ENCODE data around the gene TRPM2.
"Not testable (repeated sequence)": the region's sequence is repeated elsewhere in the genome, so short reads cannot be mapped to it uniquely, and the experiment has no call there.

The TRPM2 gene

GRCh38 chr21:44415073-44416025 lies 61.9 kb downstream of the TRPM2 start:
- DNase-seq (ENCODE audit: low read depth in 2 of 2), result no peak

DNA sequence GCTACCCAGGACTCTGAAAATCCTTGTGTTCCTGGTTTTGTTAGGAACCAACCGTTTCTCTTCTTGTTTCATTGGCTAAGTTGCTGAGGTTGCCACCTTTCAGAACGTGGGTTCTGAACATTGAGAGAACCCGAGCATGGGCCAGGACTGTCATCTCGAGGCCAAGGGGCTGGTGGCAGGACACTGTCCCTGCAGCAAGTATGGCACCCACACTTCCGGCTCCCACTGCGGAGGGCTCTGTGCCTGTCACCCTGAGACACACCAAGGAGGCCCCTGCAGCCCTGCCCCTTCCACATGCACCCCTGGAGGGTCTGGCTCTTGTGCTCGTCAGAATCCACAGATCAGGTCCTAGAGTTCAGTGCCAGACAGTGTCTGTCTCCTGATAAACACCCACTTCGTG lies 62.8 kb downstream of the TRPM2 start:
- no peak for DNase-seq (ENCODE audit: low read depth in 2 of 2)

DNA sequence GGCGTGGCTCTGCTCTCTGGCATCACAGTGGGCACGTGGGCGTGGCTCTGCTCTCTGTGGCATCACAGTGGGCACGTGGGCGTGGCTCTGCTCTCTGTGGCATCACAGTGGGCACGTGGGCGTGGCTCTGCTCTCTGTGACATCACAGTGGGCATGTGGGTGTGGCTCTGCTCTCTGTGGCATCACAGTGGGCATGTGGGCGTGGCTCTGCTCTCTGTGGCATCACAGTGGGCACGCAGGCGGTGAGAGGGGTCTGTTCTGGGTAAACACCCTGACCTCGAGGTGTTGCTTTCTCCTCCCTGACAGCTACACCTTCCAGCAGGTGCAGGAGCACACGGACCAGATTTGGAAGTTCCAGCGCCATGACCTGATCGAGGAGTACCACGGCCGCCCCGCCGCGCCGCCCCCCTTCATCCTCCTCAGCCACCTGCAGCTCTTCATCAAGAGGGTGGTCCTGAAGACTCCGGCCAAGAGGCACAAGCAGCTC lies 64.2 kb downstream of the TRPM2 start:
- DNase-seq (ENCODE audit: low read depth in 2 of 2), result not testable (repeated sequence)

DNA sequence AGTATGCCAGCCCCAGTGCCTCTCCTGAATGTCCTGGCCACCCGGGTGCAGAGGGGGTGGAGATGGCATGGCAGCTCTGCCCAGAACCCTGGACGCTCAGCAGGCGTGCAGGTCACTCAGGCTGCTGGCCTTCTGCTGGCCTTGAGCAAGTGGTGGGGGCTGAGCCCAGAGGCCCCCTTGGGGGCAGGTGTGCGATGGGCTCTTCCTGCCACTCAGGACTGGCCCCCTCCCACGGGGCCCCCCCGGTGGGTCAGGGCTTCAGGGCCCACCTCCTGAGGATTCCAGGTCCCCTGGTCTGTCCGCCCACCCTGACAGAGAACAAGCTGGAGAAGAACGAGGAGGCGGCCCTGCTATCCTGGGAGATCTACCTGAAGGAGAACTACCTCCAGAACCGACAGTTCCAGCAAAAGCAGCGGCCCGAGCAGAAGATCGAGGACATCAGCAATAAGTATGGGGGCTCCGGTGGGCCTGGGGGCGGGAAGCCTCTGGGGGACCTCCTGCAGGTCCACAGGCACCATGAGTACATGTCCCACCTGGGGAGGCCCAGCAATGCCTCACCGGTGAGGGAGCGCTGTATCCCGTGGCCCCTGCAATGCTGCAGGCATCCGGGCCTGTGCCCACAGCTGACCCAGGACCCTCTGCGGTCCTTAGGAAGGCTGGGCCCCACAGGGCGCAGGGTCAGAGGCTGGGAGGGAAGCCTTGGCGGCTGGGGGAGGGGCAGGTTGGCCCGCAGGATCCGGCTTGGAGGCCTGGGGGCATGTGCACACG lies 64.9 kb downstream of the TRPM2 start:
- DNase-seq (ENCODE audit: low read depth in 2 of 2), result no peak

DNA sequence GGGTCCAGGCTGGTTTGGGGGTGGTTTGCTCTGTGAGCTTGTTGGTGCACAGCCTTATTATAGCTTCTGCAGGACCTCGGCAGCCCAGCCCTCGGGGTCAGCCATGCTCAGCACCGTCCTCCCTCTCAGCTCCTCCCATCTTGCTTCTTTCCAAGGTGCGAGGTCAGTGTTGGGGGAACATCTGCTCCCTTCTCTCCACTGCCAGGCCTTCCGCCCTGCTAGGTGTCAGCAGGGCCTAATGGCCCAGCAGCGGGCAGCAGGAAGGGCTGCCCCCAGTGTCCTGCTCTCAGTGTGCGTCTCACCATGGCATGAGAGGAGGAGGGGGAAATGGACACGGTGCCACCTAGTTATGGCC lies 65.4 kb downstream of the TRPM2 start:
- DNase-seq (ENCODE audit: low read depth in 2 of 2), result no peak

GRCh38 chr21:44419679-44420078 lies 66.3 kb downstream of the TRPM2 start:
- no peak for DNase-seq (ENCODE audit: low read depth in 2 of 2)

DNA sequence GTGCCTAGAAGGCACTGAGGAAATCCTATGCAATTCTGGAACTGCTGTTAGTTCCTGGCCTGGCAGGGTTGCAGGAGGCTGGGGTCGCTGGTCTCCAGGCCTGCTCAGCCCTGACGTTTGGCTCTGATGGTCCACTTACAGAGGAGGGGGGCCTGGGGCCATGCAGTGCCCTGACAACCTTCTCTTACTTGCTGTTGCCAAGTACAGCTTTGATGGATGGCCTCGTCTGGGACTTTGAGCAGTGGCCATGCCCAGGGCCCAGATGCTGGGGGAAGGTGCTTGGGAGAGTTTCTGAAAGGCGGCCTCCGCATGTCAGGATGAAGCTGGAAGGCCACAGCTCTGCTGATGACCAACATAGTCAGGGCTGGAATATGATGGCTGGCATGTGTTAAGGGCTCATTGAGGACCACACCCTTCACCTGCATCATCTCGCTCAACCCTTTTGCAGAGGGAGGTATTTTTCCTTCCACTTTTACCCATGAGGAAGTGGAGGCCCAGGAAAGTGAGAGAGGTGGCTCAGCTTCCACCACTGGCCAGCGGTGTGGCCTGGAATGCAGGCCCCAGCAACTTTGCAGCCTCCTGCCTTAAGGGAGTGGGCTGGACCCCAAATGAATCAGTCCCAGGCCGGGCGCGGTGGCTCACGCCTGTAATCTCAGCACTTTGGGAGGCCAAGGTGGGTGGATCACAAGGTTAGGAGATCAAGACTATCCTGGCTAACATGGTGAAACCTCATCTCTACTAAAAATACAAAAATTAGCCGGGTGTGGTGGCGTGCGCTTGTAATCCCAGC lies 67.2 kb downstream of the TRPM2 start:
- no peak for DNase-seq (ENCODE audit: low read depth in 2 of 2)

- DNase-seq (ENCODE audit: low read depth in 2 of 2), result no peak
These were observed 68.8 kb downstream of the TRPM2 start for GRCh38 chr21:44421901-44422840.

- no peak for DNase-seq (ENCODE audit: low read depth in 2 of 2)
These were observed 69.9 kb downstream of the TRPM2 start for GRCh38 chr21:44423312-44423821.

- DNase-seq (ENCODE audit: low read depth in 2 of 2), result no peak
These were observed 70.7 kb downstream of the TRPM2 start for GRCh38 chr21:44423941-44424607.

GRCh38 chr21:44424608-44425306 lies 71.3 kb downstream of the TRPM2 start:
- no peak for DNase-seq (ENCODE audit: low read depth in 2 of 2)

GRCh38 chr21:44425307-44425894 lies 72.0 kb downstream of the TRPM2 start:
- DNase-seq (ENCODE audit: low read depth in 2 of 2), result no peak

DNA sequence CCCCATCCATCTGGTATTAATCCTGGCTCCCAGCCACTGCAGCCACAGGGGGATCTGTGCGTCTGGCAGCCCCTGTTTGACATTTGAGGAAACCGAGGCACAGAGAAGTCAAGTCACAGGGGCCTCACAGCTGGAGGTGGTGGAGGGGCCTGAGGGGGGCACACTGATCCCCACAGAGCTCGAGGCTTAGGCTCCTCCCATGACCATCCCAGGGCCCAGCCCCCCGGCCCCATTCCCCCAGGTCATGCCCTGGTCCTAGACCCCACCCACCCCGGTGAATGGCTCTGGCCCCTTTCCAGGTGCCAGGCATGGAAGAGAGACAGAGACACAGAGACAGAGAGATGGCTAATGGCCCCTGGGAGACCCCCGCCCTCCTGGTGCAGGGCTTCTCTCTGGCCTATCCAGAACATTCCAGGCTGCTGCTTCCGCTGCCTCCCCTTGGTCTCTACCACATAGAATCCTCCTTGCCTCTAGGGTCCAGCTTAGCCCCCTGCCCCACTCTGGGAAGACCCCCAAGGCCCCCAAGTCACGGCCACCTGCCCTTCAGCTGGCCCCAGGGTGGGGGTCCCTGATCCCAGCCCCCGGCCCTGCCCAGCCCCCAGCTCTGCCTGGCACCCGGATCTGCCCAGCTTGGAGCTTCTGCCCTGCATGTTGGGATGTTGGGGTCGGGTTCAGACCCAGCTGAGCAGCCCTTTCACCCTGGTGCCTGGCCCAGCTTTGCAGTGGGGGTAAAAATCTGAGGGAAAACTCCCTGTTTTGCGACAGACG lies 72.7 kb downstream of the TRPM2 start:
- no peak for DNase-seq (ENCODE audit: low read depth in 2 of 2)

GRCh38 chr21:44426663-44427191 lies 73.3 kb downstream of the TRPM2 start:
- no peak for DNase-seq (ENCODE audit: low read depth in 2 of 2)

DNA sequence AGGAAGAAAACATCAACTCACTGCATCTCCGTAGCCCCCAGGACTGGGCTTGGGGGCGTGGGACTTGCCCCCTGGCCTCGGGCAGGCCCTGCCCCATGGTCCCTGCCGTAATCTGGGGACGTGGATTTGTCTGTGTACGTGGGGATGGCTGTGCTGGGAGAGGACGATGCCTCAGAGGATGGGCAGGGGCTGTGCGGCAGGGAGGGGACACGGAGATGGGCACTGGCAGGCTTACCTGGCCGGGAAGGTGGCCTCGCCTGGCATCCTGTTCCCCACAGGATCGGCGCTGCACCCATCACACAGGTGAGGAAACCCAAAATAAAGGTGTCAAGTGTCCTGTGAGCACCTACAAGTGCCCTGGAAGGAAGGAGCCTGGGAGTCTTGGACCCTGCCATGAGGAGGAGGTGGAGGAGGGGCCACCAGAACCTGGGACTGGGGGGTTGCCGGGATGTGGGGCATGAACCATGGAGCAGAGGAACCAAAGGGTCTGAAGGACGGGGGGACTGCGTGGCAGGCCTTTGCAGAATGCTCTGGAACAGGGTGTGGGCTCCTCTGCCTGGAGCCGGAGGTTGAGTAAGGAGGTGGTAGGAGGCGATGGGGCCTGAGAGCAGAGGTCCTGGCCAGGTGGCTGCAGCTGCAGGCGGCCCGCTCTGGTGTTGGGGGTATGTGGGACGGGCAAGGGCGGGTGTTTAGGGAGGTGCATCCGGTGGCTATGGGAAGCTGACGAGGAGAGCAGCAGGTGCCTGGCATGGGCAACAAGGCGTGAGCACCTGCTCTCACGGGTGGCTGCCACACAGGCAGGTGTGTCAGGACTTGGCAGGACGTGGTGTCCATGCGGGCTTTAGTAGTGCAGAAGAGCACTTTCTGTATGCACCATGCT lies 74.1 kb downstream of the TRPM2 start:
- no peak for DNase-seq (ENCODE audit: low read depth in 2 of 2)

- peak; percentile 10 to 25 for DNase-seq (ENCODE audit: low read depth in 2 of 2)
These were observed 75.0 kb downstream of the TRPM2 start for GRCh38 chr21:44428281-44428960.

Measured in stimulated activated CD8-positive, alpha-beta memory T cell treated with anti-CD3 and anti-CD28 coated beads, Interleukin-7, amount 100 ng/mL, for 1 hour (primary cell).